AG20443 (cell line): Measurements from ENCODE around the gene H1-8.

ENCODE experiments used
- DNase-seq: peaks from one replicate; pipeline ENCODE4 v3.0.0; 2012; ENCODE audit warnings: low spot score, mixed read lengths

Gene H1-8

DNA sequence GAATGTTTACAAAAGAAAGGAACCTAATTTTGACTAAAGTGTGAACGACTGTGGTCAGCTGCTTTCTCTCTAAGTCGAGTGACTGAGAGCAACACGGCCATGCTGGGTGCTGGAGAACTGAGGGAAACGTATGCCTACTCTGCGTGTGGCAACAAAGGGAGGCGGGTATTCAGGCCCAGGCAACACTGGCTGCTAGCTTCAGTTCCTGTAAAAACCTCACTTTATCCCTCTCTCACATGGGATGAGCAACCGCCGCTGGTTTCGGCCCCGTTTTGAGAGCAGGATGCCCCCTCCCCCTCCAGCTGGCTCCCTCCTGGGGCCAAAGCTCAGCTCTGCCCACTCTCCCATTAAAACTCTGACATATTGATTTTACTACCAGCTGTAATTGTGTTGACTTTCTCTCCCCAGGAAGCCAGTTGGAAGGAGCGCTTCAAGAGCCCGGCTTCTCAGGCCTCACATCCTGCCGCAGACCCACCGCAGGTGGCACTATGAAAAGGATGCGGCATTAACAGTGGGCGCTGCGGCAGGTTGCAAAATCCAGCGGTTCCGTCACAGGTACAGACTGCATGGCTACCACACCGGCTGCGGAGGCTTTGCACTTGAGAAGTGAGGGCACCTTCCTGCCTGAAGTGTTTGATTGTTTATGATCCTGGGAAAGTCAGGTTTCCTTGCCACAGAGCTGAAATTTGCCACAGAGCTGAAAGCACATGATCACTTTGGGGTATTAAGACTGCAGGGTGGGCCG, 50.8 kb downstream of the H1-8 start:
- no peak for DNase-seq

GRCh38 chr3:129594409-129594808, 51.4 kb downstream of the H1-8 start:
- DNase-seq = no peak

GRCh38 chr3:129594907-129595390, 52.0 kb downstream of the H1-8 start:
- DNase-seq = no peak

GRCh38 chr3:129595544-129596193, 52.7 kb downstream of the H1-8 start:
- DNase-seq = peak; percentile 38

DNA sequence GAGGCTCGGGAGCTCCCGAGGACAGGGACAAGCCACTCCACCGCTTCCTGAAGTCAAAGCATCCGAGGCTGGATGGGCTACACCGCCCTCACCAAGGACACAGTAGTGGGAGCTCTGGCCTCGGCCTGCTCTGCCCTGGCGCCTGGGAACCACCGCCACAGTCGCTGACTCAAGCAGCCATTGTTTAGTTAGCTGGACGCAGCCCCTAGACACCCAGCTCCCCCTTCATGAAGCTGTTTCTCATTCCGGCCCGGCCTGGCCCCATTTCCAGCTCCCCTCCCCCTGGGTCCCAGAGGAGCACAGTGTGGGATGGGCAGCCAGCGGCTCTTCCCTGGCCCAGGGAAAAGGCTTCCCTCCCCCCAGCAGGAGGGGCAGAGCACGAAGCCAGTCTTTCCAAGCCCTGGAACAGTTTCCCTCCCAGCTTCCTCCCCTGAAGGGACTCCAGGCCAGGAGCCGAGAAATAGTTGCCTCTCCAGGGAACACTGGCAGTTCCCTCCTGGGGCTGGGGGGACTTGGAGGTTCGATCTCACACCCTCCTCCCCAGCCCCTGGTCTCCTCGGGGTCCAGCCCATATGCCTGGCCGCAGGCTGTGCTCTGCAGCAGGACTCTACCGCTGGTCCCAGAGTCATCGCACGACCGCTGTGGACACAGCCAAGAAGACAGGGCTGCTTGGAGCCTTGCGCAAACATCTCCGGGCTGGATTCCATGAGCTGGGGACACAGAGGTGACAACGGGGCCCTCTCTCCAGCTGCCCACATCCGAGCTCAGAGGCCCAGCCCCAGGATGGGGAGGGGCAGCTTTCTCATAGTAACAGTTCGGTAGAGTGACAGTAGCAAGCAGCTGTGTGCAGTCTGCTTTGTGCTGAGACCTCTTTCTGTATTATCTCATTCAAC, 53.5 kb downstream of the H1-8 start:
- peak; percentile 93 for DNase-seq

GRCh38 chr3:129597087-129597999, 54.4 kb downstream of the H1-8 start:
- peak; percentile 74 for DNase-seq

DNA sequence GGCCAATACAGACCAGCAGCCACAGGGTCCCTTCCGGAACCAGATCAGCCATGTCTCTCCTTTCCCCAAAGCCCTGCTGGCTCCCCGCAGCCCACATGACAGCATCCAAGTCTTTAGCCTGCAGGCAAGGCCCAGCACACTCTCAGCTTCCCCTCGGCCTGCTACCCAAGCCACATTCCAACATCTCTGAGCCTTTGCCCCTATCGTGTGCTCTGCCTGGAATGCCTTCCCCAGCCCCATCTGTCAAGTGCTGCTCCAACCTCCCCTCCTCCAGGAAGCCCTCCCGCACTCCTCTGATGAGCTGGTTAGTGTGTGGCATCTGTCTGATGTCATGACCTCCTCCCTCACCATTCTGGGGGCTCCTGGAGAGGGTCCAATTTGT, 55.0 kb downstream of the H1-8 start:
- peak; percentile 46 for DNase-seq

DNA sequence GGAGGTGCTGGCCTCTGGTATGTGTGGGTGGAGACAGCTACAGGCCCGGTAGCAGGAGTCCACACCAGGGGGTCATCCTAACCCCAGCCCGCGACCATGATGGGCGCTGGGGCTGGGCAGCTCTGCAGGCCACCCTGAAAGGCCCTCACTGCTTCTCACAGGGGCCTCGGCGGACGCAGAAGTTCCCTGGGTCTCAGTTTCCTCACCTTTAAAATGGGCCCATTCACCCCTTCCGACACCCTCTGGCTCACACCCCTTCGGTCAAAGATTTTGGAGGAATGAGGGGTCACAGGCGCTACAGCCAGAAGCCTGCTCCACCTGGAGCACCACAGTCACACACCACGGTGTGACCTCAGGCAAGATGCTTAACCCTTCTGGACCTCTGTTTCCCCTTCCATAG, 55.5 kb downstream of the H1-8 start:
- DNase-seq = no peak

DNA sequence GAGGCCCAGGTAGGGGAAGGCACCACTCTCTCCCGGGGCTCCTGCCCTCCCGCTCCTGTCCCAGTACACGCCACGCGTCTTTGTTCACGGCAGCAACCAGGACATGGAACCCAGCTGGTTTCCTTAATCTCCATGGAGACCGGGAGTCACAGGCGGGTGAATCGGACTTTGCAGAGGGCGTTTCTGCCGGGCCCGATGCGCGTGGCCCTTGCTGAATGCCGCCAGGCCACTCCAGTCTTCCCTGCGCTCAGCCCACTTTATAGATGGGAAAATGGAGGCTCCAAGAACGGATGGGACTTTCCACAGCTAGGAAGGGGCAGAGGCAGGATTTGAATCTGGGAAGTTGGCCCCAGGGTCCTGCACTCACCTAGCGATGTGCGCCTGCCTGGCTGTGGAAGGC, 56.1 kb downstream of the H1-8 start:
- DNase-seq = no peak

DNA sequence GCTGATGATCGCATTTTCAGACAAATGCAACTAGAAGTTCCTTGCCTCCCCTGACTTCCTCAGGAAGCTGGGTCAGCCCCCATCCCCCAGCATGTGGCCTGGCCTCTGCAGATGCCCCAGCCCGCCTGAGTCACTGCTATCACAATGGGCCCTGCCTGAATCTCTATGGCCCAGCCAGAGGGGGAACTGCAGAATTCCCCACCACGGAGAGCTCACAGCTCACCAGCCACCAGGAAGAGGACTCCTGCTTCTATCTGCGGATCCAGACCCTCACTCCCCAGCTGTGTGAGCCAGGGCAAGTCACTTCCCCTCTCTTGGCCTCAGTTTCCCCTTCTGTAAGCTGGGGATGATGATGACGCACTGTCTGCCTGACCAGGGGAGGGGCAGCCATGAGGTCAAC, 56.6 kb downstream of the H1-8 start:
- peak; percentile 73 for DNase-seq

GRCh38 chr3:129600348-129600747, 57.4 kb downstream of the H1-8 start:
- no peak for DNase-seq
